ENCODE measurements around the gene RPL39. TPM values are rescaled to one million over a fixed set of nuclear protein-coding genes. Genes with fewer than 3 reads are reported as not detected.

The RPL39 gene
- total RNA-seq, 1 donor from 2014 or later: 1,220 TPM

Other genes with a start within 250 kb of the RPL39 start
- gene STEEP1, start 226.2 kb downstream of the RPL39 start, total RNA-seq: 24.6 TPM
- 58.9 TPM for gene UBE2A, start 217.1 kb downstream of the RPL39 start, total RNA-seq
- 8.0 TPM for gene NKRF, start 185.2 kb downstream of the RPL39 start, total RNA-seq
- 16.1 TPM for gene SEPTIN6, start 98.5 kb downstream of the RPL39 start, total RNA-seq
- 0.71 TPM for gene SOWAHD, start 33.0 kb downstream of the RPL39 start, total RNA-seq
- gene UPF3B, start 61.3 kb upstream of the RPL39 start, total RNA-seq: 4.8 TPM
- gene RNF113A, start 80.1 kb upstream of the RPL39 start, total RNA-seq: 10.1 TPM
- 88.8 TPM for gene NDUFA1, start 80.2 kb upstream of the RPL39 start, total RNA-seq
- gene AKAP14, start 104.3 kb upstream of the RPL39 start, total RNA-seq: not detected
- 6.1 TPM for gene NKAP, start 152.1 kb upstream of the RPL39 start, total RNA-seq